Left ventricle myocardium superior (tissue), 1 donor: ENCODE results near the gene TARDBP. TPM values are rescaled to one million over a fixed set of nuclear protein-coding genes. Genes with fewer than 3 reads are reported as not detected.
"Not testable (repeated sequence)": the region's sequence is repeated elsewhere in the genome, so short reads cannot be mapped to it uniquely, and the experiment has no call there.

Source experiments
- ATAC-seq: fragments of 200-7000 bp; cut with Tn5 transposase; one replicate; pipeline ENCODE4 v1.9.1; 2020; ENCODE audit warnings: mild to moderate bottlenecking, moderate library complexity
- DNase-seq: peaks from one replicate; pipeline ENCODE4 v3.0.0-alpha.2; 2020
- intact Hi-C: fragments of 100-400 bp; cut with micrococcal nuclease; formaldehyde crosslinking; loops from one replicate; pipeline ENCODE4 v1.11.0; 2022
- total RNA-seq: library from RNA; stranded (reverse); fragmentation: NEBNext Ultra II Directional; extraction: Animal tissue kit (Norgen Biotek cat#: 25700); gene quantifications from one replicate; pipeline ENCODE4 v1.2.1, GENCODE V29; 2021
- donor health status: DM: no; HTN: yes; CAD: no; lungs with severe emphysema.

TARDBP gene
- total RNA-seq, 1 donor from 2014 or later, result 117 TPM

DNA sequence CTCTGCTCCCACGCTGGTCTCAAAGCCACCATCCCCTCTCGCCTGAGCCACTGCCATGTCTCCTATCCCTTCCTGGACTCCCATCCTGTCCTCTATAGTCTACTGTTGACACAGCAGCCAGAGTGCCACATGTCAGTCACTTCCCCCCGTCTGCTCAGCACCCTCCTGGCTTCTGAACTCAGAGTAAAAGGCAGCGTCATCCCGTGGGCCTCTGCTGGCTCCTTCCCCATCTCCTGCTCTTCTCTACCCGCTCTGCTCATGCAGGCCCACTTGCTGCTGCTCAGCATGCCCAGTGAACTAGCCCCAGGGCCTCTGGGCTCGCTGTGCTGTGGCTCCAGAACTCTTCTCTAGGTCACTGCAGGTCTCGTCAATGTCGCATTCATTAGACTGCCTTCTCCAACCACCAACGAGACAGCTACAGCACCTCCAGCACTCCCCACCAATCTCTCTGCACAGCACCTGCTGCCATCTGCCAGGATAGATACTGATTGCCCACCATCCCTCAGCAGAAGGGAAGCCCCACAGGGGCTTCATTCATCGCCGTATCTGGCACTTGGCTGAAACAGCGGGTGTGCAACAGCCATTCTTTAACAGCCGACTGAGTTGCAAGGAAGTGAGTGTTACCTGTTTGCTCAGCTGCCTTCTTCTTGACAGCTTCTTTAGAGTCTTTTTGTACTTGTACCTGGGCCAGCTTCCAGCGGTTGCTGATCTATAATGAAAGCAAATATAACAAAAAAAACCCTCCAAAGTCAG lies 59.2 kb downstream of the TARDBP start:
- DNase-seq, result no peak
- intact Hi-C loops, result no loop called here
- ATAC-seq, result no peak

DNA sequence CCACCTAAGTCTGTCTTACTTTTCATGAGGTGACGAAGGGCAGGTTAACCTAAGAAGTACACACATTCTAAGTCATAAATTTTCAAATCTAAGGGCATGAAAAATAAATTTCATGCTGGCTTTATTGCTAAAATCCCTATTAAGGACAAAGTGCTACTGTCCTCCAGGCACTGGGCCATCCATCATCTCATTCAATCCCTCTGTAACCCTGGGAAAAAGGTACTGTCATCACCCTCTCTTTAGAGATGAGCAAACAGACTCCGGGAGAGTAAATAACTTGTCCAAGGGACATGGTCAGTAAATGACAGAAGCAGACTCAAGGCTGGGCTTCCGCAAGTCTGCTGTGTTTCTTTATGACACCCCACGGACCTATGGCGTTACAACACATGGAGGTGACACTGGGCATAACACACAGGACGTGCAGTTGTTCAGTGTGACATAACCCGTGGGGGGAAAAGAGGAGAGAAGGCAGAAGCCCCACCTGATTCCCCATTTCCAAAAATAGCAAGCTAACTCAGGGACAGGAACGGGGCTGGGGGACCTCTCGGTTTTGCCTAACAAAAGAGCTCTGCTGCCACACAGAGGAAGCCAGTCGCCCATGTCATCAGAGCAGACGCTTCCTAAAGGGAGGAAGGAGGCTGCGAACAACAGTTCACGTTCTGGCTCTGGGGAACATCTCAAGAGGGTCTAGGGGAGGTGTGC lies 59.9 kb downstream of the TARDBP start:
- DNase-seq (no peak), ATAC-seq (no peak)
- intact Hi-C loops, result no loop called here

DNA sequence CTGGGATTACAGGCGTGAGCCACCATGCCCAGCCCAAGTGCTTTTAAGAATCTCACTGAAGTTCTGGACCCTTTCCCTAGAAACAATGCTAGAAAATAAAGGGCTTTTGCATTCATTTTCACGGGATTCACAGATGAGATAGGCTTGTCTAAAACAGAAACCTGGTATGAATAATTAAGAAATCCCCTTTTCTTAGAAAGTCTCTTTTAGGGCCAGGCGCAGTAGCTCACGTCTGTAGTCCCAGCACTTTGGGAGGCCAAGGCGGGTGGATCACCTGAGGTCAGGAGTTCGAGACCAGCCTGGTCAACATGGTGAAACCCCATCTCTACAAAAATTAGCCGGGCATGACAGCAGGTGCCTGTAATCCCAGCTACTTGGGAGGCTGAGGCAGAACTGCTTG lies 60.9 kb downstream of the TARDBP start:
- intact Hi-C loops, ATAC-seq, DNase-seq: not testable (repeated sequence)

Other genes starting within 250 kb of the TARDBP start
- gene CASZ1, start 216.0 kb upstream of the TARDBP start, total RNA-seq, result 57.8 TPM
- gene MASP2, start 34.6 kb downstream of the TARDBP start, total RNA-seq, result not detected
- gene SRM, start 47.4 kb downstream of the TARDBP start, total RNA-seq, result 48.9 TPM
- gene EXOSC10, start 87.2 kb downstream of the TARDBP start, total RNA-seq, result 20.4 TPM
- 1.0 TPM for gene ANGPTL7, start 176.7 kb downstream of the TARDBP start, total RNA-seq
- 30.7 TPM for gene MTOR, start 249.9 kb downstream of the TARDBP start, total RNA-seq